ENCODE data around the gene CDKAL1.
"Not testable (repeated sequence)": the region's sequence is repeated elsewhere in the genome, so short reads cannot be mapped to it uniquely, and the experiment has no call there.

The CDKAL1 gene

DNA sequence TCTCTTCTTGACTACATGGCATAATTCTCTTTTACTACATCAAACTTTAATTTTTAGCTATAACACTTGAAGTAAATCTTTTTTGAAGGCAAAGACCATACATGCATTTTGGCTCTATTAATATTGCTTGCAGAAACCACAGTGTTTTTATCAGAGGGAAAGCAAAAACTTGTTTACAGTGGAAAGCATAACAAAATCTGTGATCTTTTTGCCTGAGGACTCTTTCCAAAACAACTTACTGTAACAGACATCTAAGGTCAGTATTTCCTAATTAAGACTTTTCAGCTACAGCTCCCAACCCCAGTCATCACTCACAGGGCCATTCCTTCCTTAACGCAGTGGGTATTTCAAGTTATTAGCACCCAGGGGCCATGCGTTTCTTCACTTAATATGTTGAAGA lies 274.7 kb downstream of the CDKAL1 start:
- DNase-seq: no peak

DNA sequence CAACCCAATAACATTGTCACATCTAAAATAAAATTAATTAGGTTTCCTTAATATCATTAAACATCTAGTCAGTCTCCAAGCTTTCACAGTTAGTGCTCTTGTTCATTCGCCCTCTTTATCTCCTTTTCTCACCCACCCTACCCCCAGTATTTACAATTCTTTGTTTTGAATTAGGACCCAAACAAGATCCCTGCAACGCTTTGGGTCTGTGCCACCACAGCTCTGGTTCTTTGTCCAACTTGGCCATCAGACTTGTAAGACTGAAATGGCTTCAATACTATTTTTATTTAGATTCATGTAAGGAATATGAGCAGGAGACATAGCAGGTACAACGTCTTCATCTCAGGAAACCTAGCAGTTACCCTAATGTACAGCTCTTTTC lies 276.5 kb downstream of the CDKAL1 start:
- DNase-seq: no peak

DNA sequence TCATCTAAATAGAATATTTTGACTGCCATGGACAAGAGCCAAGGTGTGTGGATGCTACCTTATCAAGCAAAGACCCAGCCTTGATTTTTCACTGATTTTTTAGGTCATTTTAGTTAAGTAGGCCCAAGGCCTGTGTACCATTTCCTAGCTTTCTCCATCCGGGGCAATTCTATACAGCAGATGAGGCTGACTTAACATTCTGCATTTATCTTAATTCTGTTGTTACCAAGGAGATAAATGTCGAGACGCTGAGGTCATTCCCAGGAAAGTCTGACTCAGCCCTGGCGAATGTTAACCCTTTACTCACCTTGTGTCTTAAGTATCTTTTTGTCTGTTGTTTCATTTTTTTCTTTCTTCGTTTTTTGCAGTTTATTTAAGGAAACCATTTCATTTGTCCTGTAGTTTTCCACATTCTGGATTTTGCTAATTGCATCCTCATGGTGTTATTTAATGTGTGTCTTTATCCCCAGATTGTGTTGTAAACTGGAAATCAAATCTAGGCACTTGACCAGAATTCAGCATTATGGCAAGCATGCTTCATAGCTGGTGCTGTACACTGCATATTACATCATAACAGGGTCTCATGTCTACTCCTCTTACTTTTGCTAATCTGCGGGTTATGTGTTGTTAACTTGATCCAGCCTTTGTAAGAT lies 277.0 kb downstream of the CDKAL1 start:
- DNase-seq: no peak

DNA sequence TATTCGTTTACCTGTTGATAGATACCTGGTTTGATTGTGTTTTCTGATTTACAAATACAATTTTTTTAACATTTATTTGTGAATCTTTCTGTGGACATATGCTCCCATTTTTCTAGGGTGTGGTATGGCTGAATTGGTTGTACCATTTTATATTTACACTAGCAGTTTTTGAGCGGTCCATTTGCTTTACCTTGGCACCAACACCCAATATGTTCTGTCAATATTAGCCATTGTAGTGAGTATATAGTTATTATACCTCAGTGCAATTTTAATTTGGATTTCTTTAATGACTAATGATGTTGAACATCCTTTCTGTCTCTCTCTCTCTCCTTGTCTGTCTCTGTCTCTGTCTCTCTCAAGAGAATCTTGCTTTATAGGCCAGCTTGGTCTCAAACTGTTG lies 278.5 kb downstream of the CDKAL1 start:
- no peak for DNase-seq

GRCh38 chr6:20814494-20814893 lies 280.2 kb downstream of the CDKAL1 start:
- DNase-seq: no peak

DNA sequence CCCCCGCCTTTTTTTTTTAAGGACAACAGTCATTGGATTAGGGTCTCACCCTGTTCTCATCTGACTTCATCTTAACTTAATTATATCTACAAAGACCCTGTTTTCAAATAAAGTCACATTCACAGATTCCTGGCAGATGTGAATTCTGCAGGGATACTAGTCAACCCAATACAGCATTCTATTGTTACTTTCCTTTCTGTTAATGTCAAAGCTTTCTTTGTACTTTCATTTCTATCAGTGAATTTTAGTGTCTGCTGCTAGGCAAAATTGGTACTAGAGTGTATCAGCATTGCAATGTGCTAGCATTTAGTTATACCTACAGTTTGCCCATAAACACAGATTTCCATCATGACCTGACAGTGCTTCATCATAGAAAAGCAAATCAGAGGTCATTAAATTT lies 281.9 kb downstream of the CDKAL1 start:
- no peak for DNase-seq

GRCh38 chr6:20817806-20818320 lies 283.6 kb downstream of the CDKAL1 start:
- DNase-seq: no peak

- DNase-seq: no peak
These were observed 285.6 kb downstream of the CDKAL1 start for GRCh38 chr6:20819774-20820400.

DNA sequence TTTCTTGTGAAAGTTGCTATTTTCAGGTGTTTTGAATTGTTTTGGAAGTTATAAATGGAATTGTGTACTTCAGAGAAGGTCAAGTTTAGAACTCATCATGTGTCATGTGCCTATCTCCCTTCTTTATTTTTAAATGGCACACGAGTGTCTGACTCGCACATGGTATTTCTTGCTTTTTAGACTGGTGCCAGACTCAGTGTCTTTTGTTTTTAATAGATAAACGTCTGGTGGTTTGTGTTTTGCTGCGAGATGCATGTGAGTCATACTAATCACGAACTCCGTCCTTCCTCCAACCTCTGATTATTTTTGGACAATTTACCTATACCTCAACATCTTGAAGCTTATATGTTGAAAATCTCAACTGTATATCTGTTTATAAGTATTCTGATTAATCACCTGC lies 292.1 kb downstream of the CDKAL1 start:
- DNase-seq: no peak

- no peak for DNase-seq
These were observed 293.5 kb downstream of the CDKAL1 start for GRCh38 chr6:20827798-20828197.

DNA sequence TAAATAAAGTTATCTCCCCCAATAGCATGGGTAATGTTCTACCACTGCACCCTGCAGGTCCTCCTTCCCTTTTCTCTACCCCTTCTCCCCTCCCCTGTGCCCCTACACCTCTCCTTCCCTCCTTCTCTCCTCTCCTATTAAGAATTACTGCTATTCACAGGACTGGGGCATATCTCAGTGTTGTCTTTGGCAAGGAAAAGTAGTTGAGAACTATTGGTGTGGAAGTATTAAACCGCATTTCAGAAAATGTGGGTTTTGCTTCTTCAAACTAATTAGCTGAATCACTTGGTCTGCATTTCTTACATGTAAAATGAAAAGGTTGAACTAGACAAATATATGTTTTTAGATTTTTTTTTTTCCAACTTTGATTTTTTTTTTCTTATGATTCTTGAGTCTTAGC lies 296.3 kb downstream of the CDKAL1 start:
- DNase-seq: no peak

DNA sequence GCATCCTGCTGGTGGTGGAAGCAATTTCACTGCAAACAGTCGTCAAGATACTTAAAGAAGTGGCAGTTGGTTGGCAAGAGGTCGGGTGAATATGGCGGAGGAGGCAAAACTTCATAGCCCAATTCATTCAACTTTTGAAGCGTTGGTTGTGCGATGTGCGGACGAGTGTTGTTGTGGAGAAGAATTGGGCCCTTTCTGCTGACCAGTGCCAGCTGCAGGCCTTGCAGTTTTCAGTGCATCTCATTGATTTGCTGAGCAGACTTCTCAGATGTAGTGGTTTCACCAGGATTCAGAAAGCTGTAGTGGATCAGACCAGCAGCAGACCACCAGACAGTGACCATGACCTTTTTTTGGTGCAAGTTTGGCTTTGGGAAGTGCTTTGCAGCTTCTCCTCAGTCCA lies 297.0 kb downstream of the CDKAL1 start:
- DNase-seq: not testable (repeated sequence)

DNA sequence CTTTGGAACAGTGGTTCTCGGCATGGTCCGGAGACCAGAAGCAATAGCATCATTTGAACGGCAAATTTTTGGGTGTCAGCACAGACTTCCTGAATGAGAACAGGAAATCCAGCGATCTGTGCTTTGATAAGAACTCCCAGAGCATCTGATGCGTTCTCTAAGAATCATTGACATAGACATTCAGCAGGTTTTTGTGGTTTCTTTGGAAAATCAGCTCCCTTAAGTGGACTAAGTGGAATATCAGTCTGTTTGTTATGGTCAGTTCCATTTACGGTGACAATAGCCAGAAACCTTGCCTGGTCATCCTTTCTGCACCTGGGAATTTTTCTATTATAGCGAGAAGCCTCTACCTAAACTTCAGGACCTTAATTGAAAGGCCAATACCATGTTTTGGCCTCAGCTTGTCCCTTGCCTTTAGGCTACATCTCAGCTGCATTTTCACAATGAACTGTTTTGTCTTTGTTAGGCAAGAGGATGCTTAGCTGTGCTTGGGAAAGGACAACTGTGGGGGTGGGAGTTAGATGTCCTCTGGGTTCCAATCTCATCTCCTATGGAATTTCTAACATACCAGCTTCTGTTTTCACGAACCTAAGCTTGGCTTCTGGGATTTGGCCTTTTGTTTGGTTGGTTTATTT lies 299.7 kb downstream of the CDKAL1 start:
- no peak for DNase-seq

DNA sequence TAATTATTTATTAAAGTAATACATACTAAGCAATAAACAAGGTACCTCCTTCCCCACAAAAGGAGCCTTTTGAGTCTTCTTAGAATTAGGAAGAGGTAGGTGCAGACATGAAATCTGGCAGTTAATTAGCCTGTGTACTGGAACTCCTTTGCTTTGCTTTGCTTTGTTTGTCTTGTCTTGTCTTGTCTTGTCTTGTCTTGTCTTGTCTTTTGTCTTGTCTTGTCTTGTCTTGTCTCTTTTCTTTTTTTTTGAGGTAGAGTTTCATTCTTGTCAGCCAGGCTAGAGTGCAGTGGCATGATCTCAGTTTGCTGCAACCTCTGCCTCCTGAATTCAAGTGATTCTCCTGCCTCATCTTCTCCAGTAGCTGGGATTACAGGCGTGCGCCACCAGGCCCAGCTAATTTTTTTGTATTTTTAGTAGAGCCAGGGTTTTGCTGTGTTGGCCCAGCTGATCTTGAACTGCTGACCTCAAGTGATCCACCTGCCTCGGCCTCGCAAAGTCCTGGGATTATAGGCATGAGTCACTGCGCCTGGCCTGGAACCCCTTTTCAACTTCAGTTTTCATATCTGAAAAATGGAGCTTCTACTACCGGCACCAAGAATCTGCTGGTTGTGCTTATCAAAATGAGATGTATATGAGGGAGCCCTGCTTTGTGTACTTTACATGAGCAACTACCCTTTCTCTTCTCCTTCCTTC lies 301.2 kb downstream of the CDKAL1 start:
- DNase-seq: no peak

GRCh38 chr6:20837189-20837588 lies 302.9 kb downstream of the CDKAL1 start:
- no peak for DNase-seq

DNA sequence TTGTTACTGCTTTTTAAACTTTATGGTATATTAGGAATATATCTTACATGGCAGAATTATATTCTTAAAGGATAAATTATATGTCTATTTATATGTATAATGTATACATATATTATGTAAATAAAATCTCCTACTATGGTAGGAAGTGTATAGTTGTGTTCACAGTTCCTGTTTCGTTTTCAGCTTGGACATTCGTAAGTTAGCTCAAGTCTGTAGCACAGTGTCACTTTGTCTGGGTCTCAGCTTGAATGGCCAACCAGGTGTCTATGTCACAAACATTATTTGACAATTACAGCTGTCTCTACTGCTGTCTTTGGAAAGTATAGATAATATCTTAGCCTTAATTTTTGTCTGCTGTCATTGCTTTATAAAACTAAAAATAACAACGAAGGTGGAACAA lies 303.9 kb downstream of the CDKAL1 start:
- no peak for DNase-seq

DNA sequence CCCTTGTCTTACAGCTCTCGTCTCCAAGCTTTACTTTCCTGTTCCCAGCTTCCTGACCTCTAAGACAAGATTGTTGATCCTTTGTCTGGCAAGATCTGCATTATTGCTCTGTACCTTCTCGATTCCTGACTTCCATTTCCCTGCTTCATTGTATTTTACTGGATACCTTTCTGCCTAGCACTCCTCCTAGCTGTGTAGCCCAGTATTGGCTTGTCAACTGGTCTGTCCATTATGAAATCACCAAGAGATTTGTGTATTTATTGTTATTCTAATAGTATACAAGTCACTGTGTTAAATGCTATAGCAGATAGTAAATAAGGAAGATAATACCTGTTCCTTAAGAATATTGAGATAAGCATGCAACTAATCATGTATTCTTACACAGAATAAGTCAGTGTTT lies 305.4 kb downstream of the CDKAL1 start:
- no peak for DNase-seq

- DNase-seq: no peak
These were observed 306.4 kb downstream of the CDKAL1 start for GRCh38 chr6:20840675-20841074.

DNA sequence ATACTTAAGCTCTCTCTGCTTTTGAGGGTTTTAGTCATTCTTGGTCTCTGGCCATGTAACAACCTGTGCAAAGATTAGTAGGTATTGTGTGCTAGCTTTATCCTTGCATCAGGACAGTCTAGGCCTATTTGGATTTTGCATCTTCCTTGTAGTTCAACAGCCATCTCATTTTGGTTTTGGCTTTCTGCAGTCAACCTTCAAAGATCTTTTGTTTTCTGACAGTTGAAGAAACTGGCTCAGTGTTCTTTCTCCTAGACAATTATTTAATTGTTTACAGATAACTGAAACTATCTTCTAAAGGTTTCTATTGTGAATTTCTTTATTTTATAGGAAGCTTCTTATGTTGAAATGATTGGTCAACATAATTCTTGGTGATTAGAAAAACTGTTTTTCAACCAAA lies 307.5 kb downstream of the CDKAL1 start:
- no peak for DNase-seq

DNA sequence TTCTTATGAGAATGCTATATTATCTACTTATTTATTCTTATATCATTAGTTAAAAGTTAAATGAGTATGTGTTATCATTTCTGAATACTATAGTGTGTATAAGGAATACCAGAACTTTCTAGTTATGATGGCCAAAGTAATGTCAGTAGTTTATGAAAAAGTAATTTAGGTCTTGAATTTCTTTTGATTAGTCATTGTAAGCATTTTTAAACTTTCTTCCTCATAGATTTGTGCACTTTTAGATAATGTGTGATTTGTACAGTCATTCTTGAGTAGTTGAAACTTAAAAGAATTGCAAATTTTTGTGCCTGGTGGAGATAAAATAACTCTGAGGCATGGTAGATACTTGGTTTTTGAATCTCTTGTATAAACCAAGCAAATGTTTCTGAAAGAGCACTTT lies 311.3 kb downstream of the CDKAL1 start:
- DNase-seq: no peak

- DNase-seq: no peak
These were observed 312.4 kb downstream of the CDKAL1 start for GRCh38 chr6:20846602-20847028.

DNA sequence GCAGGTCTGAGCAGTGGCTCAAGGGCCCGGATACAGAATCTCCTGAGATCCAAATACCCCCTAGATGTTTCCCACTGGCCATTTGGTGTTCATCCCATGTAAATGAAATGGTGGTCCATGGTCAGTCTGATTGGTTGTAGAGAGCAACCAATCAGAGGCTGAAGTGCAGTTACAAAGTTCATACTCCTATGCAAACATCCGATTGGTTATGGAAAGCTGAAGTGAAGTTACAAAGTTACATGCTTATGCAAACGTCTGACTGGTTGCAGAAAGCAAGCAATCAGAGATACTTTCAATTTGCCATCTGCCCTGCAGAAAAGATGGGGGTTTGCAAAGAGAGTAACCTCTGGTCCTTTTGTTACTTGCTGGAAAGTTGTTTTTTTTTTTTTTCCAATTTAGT lies 313.6 kb downstream of the CDKAL1 start:
- no peak for DNase-seq

GRCh38 chr6:20850686-20851416 lies 316.6 kb downstream of the CDKAL1 start:
- DNase-seq: no peak

Measured in stimulated activated CD4-positive, alpha-beta T cell treated with anti-CD3 and anti-CD28 coated beads, Interleukin-4, amount 100 ng/mL, for 24 hours (primary cell).